GM19438 (cell line): ENCODE results near the gene SERPINA4.

ENCODE experiments used
- ATAC-seq: cut with Tn5 transposase; IDR thresholded peaks from one replicate; pipeline ENCODE4 v1.9.1; 2021; ENCODE audit warnings: low read depth; ENCODE audit not compliant: unreplicated experiment

Gene SERPINA4, protein sequence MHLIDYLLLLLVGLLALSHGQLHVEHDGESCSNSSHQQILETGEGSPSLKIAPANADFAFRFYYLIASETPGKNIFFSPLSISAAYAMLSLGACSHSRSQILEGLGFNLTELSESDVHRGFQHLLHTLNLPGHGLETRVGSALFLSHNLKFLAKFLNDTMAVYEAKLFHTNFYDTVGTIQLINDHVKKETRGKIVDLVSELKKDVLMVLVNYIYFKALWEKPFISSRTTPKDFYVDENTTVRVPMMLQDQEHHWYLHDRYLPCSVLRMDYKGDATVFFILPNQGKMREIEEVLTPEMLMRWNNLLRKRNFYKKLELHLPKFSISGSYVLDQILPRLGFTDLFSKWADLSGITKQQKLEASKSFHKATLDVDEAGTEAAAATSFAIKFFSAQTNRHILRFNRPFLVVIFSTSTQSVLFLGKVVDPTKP

DNA sequence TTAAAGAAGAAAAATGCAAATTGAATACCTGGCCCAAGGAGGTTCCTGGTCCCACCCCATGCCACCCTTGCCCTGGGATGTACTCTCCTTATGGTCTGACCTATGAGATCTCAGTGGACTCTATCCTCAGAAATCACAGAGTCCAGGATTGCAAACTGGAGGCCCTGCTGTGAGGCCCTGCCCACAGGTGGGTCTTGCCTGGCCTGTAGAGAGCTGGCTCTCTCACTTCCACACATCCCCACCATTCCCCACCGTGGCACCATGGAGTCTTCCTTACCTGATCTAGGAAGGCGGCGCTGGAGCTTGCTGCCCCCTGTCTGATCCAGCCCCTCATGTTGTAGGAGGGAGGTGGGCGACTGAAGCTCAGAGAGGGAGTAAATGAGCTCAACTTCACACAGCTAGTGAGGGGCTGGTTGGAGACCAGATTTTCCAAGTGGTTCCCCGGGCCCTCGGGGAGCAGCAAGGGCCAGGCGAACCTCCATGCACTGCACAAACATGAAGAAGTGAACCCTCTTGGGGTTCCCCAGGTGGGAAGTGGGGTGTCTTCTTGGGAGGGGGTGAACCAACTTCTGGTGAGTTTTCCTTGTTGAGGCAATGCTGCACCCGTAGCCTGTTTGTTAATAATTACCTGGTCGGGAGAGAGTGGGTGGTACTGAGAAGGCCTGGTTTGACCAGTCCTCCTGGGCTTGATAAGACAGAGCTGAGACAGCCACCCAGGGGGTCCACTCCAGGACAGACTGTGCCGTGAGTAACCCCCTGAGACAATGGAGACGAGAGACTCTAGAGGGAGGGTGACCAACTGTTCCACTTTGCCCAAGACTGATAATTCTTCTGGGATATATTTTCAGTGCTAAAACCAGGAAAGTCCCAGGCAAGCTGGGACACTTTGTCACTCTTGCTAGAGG is at the start of gene SERPINA4:
TSS of gene SERPINA4 (plus strand) at position 692 of the 905 bp plus-strand sequence. CDS start 2,041 bp downstream, outside the sequence.
- ATAC-seq: no peak

- ATAC-seq: no peak
Observed at GRCh38 chr14:94514351-94514750, 46.9 kb upstream of the SERPINA4 start.

DNA sequence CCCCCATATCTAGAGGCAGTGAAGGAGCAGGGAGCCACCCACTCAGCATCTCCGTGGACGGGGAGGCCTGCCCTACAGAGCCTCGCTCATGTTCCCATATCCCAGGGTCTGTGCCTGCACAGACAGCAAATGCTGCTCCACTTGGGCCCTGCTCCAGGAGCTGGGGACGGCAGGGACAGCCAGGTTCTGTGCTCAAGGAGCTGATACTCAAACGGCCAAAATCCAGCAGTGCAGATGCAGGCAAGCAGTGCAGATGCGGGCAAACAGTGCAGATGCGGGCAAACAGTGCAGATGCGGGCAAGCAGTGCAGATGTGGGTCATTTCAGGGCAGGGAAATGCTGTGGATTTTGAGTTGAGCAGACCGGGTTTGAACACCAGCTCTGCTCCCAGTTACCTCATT is 45.8 kb upstream of the SERPINA4 start:
- no peak for ATAC-seq

DNA sequence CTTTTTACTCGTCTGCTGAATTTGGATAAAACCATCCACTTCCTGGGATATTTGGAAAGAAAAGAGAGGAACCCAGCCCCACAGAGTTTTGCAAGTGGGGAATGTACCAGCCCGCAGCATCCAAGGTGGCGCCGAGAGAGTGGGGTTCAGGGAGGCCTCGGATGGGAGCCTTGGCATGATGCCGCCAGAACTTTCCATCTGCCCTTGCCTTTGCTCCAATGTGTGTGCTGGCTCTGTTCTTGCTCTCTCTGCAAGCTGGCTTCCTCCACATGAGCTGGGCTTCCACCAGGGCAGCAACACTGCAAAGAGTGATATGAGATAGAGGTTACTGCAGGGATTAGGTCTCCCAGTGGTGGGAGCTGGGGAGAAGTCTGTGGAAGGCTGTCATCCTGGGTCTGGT is 45.4 kb upstream of the SERPINA4 start:
- no peak for ATAC-seq

- ATAC-seq: no peak
Observed at GRCh38 chr14:94517248-94517640, 44.0 kb upstream of the SERPINA4 start.

DNA sequence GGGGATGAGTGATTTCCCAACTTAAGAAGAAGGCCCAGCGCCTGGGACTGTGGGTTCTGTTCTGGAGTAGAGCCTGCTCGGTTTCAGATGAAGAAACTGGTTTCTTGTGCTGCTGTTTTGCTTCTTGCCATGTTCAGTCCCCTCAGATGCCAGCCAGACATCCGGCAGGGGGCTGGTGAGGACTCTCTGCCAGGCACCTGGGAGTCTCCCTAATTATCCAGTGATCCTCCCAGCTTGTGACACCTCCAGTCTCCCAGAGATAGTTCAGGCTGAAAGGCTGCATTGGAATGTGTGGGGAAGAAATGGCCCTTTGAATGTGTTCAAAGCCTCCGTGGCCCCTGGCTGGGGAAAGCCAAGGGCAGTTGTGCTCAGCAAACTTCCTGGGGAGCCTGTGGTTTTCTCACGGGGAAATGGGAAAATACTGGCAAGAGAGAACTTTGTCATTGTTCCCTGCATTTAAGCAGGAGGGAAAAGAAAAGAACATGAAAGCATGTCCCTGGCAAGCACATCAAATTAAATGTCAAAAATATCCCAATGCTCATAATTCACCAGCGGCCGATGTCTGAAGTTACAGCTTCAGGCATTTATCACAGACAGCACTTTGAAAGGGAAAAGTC is 43.5 kb upstream of the SERPINA4 start:
- no peak for ATAC-seq

- ATAC-seq: no peak
Observed at GRCh38 chr14:94521375-94522114, 39.7 kb upstream of the SERPINA4 start.

GRCh38 chr14:94522115-94522724 is 39.0 kb upstream of the SERPINA4 start:
- no peak for ATAC-seq

DNA sequence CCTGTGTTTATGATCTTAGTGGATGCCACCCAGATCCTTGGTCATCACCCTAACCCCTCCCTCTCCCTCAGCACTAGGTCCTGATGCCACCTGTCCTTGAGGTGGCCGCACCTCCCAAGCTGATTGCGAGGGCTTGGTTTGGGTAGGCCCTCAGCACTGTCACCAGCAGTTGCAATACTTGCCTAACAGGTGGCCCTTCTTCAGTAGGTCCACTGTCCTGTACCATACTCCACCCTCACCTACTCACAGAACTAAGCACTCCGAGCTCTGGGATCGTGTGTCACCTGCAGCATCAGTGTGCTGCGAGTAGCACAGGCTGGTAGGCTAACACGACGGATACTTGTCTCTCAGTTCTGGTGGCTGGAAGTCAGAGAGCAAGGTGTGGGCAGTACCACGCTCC is 38.0 kb upstream of the SERPINA4 start:
- no peak for ATAC-seq

GRCh38 chr14:94524093-94524492 is 37.1 kb upstream of the SERPINA4 start:
- ATAC-seq: no peak

GRCh38 chr14:94531187-94531586 is 30.1 kb upstream of the SERPINA4 start:
- no peak for ATAC-seq

- ATAC-seq: peak; percentile 70
Observed at GRCh38 chr14:94532447-94532846, 28.8 kb upstream of the SERPINA4 start.

GRCh38 chr14:94535506-94535905 is 25.7 kb upstream of the SERPINA4 start:
- ATAC-seq: no peak

GRCh38 chr14:94536836-94537235 is 24.4 kb upstream of the SERPINA4 start:
- no peak for ATAC-seq

- ATAC-seq: no peak
Observed at GRCh38 chr14:94538070-94538740, 23.0 kb upstream of the SERPINA4 start.

DNA sequence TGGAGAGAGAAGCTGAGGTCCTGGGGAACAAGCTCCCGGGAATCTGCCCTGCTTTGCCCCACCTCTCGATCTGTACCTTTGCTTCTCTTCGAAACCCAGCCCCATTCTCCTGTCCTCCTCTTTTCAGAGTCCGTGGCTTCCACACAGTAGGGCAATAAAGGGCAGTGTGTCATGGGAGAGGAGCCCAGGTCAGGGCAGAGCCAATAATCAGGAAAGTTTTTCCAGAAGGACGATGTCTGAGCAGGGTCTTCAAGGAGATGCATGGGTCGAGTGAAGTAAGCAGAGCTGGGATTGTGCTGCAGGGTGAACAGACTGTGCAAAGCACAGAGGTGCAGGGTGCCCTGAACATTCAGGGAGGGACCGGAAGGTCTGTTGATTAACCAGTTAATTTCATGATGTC is 22.1 kb upstream of the SERPINA4 start:
- ATAC-seq: no peak

DNA sequence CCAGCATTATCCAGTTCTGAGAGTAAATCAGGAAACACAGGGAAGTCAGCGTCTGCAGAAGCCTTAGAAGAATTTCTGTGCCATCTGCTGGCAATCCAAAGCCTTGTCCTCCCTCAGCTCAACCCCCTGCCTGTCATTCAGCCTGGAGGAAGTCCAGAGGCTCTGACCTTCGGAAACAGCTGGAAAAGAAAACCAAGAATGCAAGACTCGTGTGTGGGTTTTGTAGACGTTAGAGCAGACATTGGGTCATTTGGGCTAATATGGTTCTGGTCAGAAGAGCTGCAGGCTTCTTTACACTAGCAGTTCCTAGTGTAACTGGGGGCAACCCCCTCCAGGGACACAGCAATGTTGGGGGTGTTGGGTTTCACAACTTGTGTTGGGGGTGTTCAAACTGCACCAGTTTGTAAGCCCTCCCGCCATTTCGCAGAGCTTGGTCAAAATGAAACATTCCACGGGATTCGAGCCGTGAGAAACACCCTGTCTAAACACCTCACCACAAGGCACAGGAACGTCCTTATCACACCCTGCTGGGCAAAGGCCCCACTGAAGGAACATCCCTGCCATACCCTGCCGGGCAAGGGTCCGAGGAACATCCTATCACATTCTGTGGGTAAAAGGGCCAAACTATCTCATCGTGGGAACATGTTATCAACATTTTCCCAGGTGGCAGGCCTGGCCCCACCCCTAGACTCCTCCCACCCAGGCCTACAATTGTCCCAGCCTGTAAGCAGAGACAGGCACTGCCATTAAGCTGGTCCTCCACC is 21.0 kb upstream of the SERPINA4 start:
- ATAC-seq: no peak

- ATAC-seq: no peak
Observed at GRCh38 chr14:94541234-94541975, 19.8 kb upstream of the SERPINA4 start.
